IPS-15b (cell line): ENCODE results near the gene GABBR1.

ENCODE experiments used
- H3K27me3 ChIP-seq: one replicate; pipeline ENCODE4 v1.6.1; 2013; ENCODE audit warnings: low read length; ENCODE audit not compliant: control insufficient read depth, insufficient read depth
- H3K36me3 ChIP-seq: one replicate; pipeline ENCODE4 v1.6.1; 2013; ENCODE audit warnings: low read length; ENCODE audit not compliant: control insufficient read depth, insufficient read depth
- H3K4me1 ChIP-seq: one replicate; pipeline ENCODE4 v1.6.1; 2013; ENCODE audit warnings: mild to moderate bottlenecking, low read length; ENCODE audit not compliant: control insufficient read depth, insufficient read depth
- H3K4me3 ChIP-seq: one replicate; pipeline ENCODE4 v1.5.1; 2013; ENCODE audit warnings: low read depth, low read length
- H3K9ac ChIP-seq: one replicate; pipeline ENCODE4 v1.6.1; 2013; ENCODE audit warnings: low read depth, mild to moderate bottlenecking, low read length
- H3K9me3 ChIP-seq: one replicate; pipeline ENCODE4 v1.6.1; 2013; ENCODE audit warnings: mild to moderate bottlenecking, low read length; ENCODE audit not compliant: control insufficient read depth, insufficient read depth

The GABBR1 gene

DNA sequence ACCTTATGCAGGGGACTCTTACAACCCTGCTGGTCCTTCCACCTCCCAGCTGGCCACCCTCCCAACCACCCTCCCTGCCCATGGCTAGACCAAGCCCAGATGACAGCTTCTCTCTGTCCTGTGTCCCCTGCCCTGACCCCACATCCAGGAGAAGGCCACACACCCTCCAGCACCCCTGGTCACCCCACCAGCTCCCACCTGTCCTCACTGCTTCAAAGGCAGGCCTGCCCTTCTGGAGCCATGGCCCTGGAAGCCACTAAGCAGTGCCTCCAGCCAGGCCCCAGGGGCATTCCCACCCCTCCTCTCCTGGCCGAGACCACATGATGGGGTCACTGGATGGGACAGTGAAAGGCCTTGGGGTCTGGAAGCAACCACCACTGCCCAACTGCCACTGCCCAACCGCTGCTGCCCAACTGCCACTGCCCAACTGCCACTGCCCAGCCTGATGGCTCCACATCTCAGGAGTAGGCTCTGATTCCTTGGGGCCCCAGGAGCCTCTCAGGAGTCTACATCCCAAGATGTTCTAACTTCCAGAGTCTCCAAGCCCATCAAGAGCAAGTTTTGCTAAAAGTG, 103.9 kb downstream of the GABBR1 start:
- no peak overlapping the region for H3K9ac ChIP-seq
- H3K36me3 ChIP-seq, result no peaks in the 10 kb centered on the region
- H3K9me3 ChIP-seq, result no peaks in the 10 kb centered on the region
- H3K4me1 ChIP-seq, result peaks cover 8% of the 10 kb centered on the region
- H3K4me3 ChIP-seq, result no peak overlapping the region
- no peaks in the 10 kb centered on the region for H3K27me3 ChIP-seq

DNA sequence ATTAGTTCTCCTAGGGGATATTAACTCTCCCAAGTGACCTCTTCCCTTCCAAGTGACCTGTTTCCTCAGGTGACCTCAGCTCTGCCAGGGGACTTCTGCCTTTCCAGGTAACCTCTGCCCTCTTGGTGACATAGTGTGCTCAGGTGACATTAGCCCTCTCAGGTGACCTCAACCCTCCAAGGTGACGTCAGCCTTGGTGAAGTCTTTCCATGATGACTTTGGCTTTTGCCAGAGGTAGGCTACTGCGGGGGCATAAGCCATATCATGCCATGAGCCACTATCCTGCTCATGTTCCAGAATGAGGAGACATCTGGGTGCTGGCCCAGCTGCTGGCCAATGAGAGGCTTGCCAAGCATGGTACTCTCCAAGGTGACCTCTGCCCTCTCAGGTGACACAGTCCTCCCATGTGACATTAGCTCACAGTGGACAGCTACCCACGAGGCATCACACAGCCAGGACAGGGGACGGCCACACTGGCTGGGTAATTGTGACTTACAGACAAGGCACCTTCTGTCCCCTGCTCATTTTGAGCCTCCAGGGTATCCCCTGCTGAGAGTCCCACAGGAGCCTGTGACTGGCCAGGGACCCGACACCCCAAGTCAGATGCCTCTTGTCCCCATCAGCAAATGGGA, 104.6 kb downstream of the GABBR1 start:
- H3K9ac ChIP-seq, result no peak overlapping the region
- H3K36me3 ChIP-seq, result no peaks in the 10 kb centered on the region
- peaks cover 8% of the 10 kb centered on the region for H3K4me1 ChIP-seq
- H3K27me3 ChIP-seq, result no peaks in the 10 kb centered on the region
- H3K4me3 ChIP-seq, result no peak overlapping the region
- peaks cover 5% of the 10 kb centered on the region for H3K9me3 ChIP-seq

DNA sequence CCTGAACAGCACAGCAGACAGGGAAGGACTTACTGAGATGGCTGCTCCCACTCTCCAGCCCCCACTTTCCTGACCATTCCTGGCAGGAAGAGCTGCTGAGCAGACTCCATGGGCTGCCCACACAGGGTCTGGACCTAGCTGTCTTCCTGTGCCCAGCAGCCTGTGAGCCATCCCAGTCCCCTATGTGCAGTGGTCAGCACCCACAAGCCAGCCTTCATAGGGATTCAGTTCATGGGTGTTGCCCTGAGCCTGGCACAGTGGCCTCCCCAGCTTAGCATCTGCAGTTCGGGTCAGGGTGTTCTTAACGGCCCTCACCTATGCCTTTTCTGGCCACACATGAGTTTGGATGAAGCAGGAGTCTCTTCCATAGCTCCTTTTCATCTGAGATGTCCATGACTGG, 105.4 kb downstream of the GABBR1 start:
- Histone ChIP-seq H3K9me3 (peaks cover 9% of the 10 kb centered on the region), H3K27me3 (no peaks in the 10 kb centered on the region), H3K4me1 (peaks cover 8% of the 10 kb centered on the region)

DNA sequence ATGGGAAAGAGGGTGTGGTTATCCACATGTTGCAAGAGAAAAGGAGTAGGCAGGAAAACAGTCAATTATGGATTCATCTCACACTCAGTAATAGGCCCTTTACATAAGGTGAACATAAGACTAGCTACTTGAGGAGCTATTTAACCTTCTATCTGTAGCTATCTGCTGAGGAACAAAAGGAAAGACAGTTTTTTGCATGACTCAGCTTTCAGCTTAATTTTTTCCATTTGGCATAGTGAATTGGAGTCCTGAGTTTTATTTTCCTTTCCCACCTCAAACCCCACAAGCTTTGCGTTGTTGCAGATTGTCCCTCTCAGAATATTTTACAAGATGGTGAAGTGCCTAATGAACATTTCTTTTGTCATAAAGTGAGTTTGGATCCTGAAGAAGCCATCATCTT, 105.9 kb downstream of the GABBR1 start:
- no peaks in the 10 kb centered on the region for H3K36me3 ChIP-seq
- no peak overlapping the region for H3K9ac ChIP-seq
- no peak overlapping the region for H3K4me3 ChIP-seq
- no peaks in the 10 kb centered on the region for H3K27me3 ChIP-seq
- peaks cover 12% of the 10 kb centered on the region for H3K9me3 ChIP-seq
- H3K4me1 ChIP-seq, result peaks cover 8% of the 10 kb centered on the region

More for the DNA sequence above, 105.4 kb downstream of the GABBR1 start:
- no peaks in the 10 kb centered on the region for H3K36me3 ChIP-seq
- no peak overlapping the region for H3K4me3 ChIP-seq
- H3K9ac ChIP-seq, result no peak overlapping the region

DNA sequence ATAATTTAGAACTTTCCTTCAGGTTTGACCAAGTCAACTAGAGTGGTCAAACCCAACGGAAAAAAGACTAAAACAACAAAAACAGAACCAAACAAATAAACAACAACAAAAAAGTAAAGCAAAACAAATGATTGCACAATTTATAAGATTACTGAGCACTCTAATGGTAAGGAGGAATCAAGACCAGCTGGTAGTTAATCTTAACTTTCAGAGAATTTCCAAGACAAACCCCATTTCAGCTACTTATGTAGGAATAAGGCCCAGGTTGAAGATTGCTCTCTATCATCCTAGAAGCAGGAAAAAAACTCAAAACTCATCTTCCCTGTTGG, 107.7 kb downstream of the GABBR1 start:
- H3K4me1 ChIP-seq, result peaks cover 8% of the 10 kb centered on the region
- H3K9ac ChIP-seq, result no peak overlapping the region

DNA sequence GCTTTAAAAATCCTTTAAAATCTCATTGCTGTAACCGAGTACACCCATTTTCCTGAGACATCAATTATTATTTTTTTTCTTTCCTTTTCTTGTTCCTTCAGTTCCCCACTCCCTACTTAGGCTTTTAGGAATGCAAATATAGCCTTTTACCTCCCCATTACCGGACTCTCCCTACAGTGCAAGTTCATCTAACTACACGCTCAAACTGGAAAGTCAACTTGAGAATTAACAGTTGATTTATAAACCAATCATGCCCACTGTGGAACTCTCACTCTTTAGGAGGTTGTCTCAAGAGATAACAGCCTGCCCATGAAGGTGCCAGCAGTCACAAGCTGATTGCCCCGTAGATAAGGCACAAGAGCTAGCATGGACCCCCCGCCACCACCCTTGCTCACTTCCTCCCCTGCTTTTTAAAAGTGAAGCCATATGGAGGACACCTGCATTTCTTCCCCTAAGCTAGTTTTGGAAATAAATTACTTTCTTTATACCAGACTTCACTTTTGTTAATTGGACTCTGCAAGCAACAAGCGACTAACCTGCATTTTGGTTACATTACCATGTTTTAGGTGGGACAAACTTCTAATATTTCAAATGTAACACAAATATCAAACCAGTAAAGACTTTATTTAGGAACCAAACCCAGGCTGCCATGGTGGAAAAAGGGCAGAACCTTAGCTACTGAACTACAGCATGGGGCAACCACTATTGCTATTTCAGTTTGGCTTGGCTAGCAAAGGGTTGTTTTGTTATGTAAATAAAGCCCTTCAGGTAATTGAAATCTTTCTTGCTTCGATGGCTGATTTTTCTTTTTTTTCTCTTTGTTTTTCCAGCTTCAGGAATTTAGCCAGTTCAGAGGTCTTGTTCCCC, 108.3 kb downstream of the GABBR1 start:
- Histone ChIP-seq H3K9me3 (peaks cover 12% of the 10 kb centered on the region), H3K36me3 (no peaks in the 10 kb centered on the region), H3K9ac (no peak overlapping the region), H3K4me1 (peaks cover 8% of the 10 kb centered on the region), H3K27me3 (no peaks in the 10 kb centered on the region), H3K4me3 (no peak overlapping the region)

More for the DNA sequence above, 107.7 kb downstream of the GABBR1 start:
- H3K27me3 ChIP-seq, result no peaks in the 10 kb centered on the region
- H3K4me3 ChIP-seq, result no peak overlapping the region
- no peaks in the 10 kb centered on the region for H3K36me3 ChIP-seq
- peaks cover 12% of the 10 kb centered on the region for H3K9me3 ChIP-seq

DNA sequence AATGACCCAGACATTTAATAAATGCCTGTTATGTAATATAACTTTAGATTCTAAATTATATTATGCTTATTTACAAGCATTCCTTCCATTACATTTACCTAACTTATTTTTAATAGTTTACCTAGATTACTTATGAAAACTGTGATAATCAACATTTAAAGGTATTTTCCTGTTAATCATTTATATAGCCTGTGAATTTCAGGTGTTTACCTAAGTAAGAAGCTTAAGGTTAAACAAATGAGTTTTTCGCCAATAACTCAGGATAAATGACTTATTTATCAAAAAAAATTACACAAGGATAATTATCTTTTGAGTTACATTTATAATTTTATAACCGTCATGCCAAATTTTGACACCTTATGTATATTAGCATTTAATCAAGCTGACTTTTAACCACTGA, 108.9 kb downstream of the GABBR1 start:
- no peak overlapping the region for H3K4me3 ChIP-seq
- no peaks in the 10 kb centered on the region for H3K36me3 ChIP-seq
- peaks cover 8% of the 10 kb centered on the region for H3K4me1 ChIP-seq
- peaks cover 12% of the 10 kb centered on the region for H3K9me3 ChIP-seq
- H3K9ac ChIP-seq, result no peak overlapping the region
- no peaks in the 10 kb centered on the region for H3K27me3 ChIP-seq

DNA sequence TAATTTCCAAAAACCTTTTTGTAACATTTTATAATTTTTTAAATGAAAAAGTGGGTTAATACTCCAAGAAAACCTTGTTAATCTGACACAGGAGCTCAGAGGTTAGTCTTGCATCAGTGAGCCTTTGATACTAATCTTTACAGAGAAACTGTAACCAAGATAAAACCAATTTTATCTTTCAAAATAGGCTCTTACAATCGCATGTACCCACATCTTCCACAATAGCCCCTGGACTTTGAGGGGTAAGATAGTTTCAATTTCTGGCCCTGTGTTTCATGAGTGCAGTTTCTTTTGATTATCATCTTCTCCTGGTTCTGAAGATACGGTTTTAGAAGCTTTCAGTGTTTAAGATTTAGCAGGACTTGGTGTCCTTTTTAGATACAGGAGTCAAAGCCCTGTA, 110.8 kb downstream of the GABBR1 start:
- H3K36me3 ChIP-seq, result no peaks in the 10 kb centered on the region
- no peak overlapping the region for H3K4me3 ChIP-seq
- H3K27me3 ChIP-seq, result no peaks in the 10 kb centered on the region
- H3K9ac ChIP-seq, result no peak overlapping the region
- H3K4me1 ChIP-seq, result peaks cover 8% of the 10 kb centered on the region
- H3K9me3 ChIP-seq, result peaks cover 12% of the 10 kb centered on the region

DNA sequence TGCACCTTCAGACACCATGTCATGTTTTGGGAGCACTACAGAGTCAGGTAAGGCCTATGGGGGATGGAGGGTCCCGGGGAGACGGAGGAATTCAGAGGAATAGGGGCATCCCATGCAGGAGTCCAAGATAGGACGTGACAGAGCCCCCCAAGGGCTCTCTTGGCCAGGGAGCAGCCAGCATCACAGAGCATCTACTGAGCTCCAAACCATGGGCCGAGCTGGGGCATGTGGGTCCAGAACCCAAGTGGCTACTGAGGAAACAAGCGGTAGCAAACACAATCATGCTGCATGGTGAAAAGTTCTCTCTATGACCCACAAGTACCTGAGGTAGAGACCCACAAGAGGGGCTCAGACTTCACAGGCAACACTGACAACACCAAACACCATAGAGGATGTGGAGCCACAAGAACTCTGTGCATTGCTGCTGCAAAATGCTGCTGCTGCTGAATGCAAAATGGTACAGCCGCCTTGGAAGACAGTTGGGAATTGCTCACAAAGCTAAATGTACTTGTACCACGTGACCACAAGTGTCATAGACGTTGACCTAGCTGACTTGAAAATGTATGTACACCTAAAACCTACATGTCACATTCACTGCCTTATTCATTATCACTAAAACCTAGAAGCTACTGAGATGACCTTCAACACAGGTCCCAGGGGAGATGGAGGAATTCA, 111.8 kb downstream of the GABBR1 start:
- no peaks in the 10 kb centered on the region for H3K36me3 ChIP-seq
- H3K9ac ChIP-seq, result no peak overlapping the region

DNA sequence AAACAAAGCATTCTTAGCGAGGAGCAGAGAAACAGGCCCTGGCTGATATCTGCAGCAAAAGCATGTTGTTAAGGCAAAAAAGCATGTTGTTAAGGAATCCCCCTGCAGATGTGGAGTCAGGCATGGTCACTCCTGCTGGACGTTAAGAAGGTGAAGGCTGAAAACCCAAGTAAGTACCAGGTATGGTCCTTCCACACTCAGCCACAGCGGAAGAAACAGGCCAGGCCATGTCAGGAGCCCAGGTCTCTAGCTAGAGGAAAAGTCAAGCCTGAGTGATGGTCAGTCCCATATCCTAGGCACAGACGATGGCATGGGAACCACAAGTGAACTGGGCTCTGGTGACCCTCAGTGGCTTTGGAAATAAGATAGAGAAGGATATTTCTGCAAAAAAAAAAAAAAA, 112.8 kb downstream of the GABBR1 start:
- Histone ChIP-seq H3K36me3 (no peaks in the 10 kb centered on the region), H3K9me3 (peaks cover 12% of the 10 kb centered on the region), H3K4me3 (no peak overlapping the region), H3K4me1 (peaks cover 8% of the 10 kb centered on the region), H3K27me3 (no peaks in the 10 kb centered on the region), H3K9ac (no peak overlapping the region)

More for the DNA sequence above, 111.8 kb downstream of the GABBR1 start:
- peaks cover 8% of the 10 kb centered on the region for H3K4me1 ChIP-seq
- H3K9me3 ChIP-seq, result peaks cover 12% of the 10 kb centered on the region
- H3K4me3 ChIP-seq, result no peak overlapping the region
- H3K27me3 ChIP-seq, result no peaks in the 10 kb centered on the region

DNA sequence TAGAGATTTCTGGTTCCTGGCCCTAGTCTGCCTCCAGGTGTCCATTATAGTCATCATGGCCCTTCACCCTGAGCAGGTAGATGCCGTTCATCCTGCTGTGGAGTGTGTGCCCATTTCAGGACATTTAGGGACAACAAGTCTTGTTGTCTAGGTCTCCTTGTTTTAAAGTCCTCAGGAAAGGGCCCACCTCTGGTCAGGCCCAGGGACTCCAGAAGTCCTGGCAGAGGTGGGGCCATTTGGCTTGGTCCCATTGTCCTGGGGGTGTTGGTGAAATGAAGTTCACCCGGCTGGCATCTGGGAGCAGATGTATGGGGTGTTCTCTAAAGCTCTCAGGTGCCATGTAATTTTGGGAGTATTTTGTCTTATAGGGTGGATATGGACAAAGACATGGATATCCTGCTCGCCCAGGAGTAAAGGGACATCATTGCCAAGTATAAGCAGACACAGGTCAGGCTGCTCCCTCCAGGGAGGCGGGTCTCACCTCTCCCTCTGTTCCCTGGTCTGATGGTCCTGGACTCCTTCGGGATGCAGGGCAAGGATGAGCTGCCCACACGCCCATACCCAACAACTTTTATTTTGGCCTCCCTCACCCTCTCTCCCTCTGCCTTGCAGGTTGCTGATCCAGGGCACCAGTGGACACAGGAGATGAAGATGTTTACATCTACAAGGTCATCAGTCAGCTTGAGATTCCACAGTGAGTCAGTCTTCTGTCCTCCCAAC, 113.5 kb downstream of the GABBR1 start:
- Histone ChIP-seq H3K4me1 (peaks cover 2% of the 10 kb centered on the region), H3K9ac (no peak overlapping the region), H3K27me3 (no peaks in the 10 kb centered on the region), H3K9me3 (peaks cover 12% of the 10 kb centered on the region), H3K4me3 (no peak overlapping the region), H3K36me3 (no peaks in the 10 kb centered on the region)
